LNCAP (cell line): ENCODE data around the gene EPAS1.

Source experiments
- CTCF ChIP-seq: fragments of 450-650 bp; IDR thresholded peaks from 2 replicates; pipeline ENCODE4 v1.5.1; 2017; ENCODE audit warnings: mild to moderate bottlenecking

The EPAS1 gene

GRCh38 chr2:46404181-46404759 is 107.1 kb downstream of the EPAS1 start:
- no peak for TF ChIP-seq CTCF

- TF ChIP-seq CTCF = no peak
These were observed 110.7 kb downstream of the EPAS1 start for GRCh38 chr2:46407852-46408455.

- TF ChIP-seq CTCF = no peak
These were observed 112.5 kb downstream of the EPAS1 start for GRCh38 chr2:46409756-46410155.

GRCh38 chr2:46410273-46411244 is 113.4 kb downstream of the EPAS1 start:
- TF ChIP-seq CTCF = no peak

- no peak for TF ChIP-seq CTCF
These were observed 114.0 kb downstream of the EPAS1 start for GRCh38 chr2:46411245-46411641.

GRCh38 chr2:46411985-46412384 is 114.8 kb downstream of the EPAS1 start:
- TF ChIP-seq CTCF = no peak

- TF ChIP-seq CTCF = no peak
These were observed 115.9 kb downstream of the EPAS1 start for GRCh38 chr2:46413111-46413510.
